Stimulated activated CD8-positive, alpha-beta memory T cell treated with anti-CD3 and anti-CD28 coated beads, Interleukin-15, amount 100 ng/mL, for 48 hours (primary cell): ENCODE data around the gene SYDE2.
"Not testable (repeated sequence)": the region's sequence is repeated elsewhere in the genome, so short reads cannot be mapped to it uniquely, and the experiment has no call there.

ENCODE experiments used
- DNase-seq, 2 donors: peaks; one replicate each; pipeline ENCODE4 v3.0.0-alpha.2; 2020; ENCODE audit warnings: low read depth in 2 of 2

Gene SYDE2, protein sequence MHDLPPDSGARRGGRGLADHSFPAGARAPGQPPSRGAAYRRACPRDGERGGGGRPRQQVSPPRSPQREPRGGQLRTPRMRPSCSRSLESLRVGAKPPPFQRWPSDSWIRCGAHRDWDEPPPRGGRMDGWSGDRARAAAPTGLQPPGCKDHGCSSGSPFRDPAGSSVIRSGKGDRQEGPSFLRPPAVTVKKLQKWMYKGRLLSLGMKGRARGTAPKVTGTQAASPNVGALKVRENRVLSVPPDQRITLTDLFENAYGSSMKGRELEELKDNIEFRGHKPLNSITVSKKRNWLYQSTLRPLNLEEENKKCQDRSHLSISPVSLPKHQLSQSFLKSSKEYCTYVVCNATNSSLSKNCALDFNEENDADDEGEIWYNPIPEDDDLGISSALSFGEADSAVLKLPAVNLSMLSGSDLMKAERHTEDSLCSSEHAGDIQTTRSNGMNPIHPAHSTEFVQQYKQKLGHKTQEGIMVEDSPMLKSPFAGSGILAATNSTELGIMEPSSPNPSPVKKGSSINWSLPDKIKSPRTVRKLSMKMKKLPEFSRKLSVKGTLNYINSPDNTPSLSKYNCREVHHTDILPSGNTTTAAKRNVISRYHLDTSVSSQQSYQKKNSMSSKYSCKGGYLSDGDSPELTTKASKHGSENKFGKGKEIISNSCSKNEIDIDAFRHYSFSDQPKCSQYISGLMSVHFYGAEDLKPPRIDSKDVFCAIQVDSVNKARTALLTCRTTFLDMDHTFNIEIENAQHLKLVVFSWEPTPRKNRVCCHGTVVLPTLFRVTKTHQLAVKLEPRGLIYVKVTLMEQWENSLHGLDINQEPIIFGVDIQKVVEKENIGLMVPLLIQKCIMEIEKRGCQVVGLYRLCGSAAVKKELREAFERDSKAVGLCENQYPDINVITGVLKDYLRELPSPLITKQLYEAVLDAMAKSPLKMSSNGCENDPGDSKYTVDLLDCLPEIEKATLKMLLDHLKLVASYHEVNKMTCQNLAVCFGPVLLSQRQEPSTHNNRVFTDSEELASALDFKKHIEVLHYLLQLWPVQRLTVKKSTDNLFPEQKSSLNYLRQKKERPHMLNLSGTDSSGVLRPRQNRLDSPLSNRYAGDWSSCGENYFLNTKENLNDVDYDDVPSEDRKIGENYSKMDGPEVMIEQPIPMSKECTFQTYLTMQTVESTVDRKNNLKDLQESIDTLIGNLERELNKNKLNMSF

DNA sequence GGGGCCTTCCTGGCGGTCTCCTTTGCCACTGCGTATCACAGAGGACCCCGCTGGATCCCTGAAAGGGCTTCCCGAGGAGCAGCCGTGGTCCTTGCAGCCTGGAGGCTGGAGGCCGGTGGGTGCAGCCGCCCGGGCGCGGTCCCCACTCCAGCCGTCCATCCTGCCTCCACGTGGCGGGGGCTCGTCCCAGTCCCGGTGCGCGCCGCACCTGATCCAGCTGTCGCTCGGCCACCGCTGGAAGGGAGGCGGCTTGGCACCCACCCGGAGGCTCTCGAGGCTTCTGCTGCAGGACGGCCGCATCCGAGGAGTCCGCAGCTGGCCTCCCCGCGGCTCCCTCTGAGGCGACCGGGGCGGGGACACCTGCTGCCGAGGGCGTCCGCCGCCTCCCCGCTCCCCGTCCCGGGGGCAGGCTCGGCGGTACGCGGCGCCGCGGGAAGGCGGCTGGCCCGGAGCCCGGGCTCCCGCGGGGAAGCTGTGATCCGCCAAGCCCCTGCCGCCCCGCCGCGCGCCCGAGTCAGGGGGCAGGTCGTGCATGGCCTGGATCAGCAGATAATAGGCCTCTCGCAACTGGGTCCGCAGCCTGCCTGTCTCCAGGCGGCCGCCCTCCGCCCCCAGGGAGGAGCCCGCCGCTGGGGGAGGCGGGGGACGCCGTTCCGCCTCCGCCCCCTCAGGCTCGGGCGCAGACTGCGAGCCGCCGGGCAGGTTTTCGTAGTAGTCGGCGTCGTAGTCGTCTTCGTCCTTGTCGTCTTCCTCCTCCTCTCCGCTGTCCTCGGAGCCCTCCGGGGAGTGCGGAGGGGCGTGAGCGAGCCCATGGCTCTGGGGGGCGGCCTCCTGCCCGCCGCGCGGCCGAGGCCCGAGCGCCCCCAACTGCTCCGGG lies at the start of gene SYDE2:
Gene SYDE2 (minus strand): TSS at position 554 of the 877 bp plus-strand sequence. CDS start 20 bp downstream, at position 534.
- peak; percentile 57 to 67 for DNase-seq

DNA sequence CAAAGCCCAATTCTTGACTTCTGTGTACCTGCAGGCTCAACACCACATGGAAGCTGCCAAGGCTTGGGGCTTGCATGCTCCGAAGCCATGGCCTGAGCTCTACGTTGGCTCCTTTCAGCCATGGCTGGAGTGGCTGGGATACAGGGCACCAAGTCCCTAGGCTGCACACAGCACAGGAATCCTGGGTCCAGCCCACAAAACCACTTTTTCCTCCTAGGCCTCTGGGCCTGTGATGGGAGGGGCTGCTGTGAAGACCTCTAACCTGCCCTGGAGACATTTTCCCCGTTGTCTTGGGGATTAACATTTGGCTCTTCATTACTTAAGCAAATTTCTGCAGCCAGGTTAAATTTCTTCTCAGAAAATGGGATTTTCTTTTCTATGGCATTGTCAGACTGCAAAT lies 48.2 kb upstream of the SYDE2 start:
- DNase-seq, result not testable (repeated sequence)

DNA sequence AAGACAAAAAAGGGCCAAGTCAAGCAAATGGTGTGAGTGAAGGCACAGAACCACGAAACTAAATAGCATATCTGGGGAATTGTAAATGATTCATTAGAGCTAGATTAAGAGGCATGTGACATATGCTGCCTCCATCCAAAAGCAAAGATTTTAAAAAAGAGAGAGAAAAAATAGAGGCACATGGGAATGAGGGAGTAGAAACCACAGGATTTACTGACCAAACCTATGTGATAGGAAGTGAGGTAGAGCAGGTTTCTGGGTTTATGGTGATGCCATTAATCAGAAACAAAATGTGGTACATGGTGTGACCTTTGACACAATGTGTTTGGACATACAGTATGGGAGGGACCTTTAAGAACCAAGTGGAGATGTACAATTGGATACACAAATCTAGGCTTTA lies 45.1 kb upstream of the SYDE2 start:
- DNase-seq, result no peak

DNA sequence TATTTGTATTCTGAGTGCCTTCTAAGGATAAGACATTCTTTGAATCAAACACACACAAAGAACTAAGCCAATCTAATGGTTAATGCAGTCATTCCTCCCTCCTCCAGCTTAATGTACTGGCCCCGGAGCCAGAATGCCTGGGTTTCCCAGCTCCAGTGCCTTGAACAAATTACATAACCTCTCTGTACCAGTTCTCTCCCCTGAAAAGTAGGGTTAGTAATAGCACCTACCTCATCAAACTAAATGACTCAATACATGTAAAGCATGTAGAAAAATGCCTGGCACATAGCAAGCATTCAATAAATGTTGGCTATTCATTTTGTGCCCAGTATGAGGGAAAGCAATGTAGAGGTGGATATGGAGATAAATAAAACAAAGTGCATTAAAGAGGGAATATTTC lies 44.6 kb upstream of the SYDE2 start:
- DNase-seq, result no peak

DNA sequence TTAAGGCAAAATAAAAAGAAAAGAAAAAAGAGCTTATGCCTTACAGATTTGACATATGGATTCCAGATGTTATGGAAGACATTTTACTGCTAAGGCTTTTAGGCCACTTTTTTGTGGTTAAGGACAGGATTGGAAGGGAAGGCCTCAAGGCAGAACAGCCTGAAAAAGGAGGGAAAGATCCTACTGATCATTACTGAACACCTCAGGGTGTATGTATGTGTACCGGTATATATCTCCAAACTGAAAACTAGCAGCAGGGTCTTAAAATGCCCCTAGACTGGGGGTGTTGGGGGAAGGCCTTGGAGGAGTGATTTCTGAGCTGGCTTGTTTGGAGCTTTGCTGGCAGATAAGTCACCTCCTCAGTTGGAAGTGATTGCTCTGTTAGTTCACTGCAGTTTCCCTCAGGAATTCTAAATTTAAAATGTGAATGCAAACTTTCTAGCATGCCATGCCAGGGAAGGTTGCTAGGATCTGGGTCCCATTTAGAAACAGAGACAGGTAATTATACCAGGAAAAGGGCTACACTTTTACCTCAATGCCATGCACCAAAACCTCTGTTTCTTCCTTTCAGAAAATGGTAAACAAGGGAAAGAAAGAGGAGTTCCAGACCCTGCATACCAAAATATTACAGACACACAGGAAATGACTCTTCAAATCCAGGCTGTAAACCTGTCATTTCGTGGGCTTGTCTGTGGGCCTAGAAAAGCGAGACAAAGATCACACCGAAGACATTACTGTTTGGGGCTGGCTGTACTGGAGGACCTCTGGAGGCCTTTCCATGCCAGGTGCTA lies 43.6 kb upstream of the SYDE2 start:
- DNase-seq, result no peak

DNA sequence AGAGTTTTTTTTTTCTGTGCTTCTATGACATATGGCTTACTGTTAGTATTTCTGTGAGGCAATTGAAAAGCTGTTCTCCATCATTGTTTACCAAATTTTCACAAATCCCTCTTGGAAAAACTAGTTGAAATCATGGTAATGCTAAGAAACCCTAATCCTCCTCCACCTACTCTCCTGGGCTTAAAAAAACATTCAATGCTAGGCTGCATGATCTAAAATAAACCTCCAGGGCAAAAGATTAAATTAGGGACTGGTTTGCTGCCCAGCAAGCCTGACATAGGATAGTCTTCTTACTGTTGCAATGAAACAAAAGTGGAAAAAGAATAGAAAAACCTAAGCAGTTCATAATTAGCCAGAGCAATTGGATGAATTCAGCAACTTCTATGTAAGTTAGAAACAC lies 42.6 kb upstream of the SYDE2 start:
- no peak for DNase-seq

DNA sequence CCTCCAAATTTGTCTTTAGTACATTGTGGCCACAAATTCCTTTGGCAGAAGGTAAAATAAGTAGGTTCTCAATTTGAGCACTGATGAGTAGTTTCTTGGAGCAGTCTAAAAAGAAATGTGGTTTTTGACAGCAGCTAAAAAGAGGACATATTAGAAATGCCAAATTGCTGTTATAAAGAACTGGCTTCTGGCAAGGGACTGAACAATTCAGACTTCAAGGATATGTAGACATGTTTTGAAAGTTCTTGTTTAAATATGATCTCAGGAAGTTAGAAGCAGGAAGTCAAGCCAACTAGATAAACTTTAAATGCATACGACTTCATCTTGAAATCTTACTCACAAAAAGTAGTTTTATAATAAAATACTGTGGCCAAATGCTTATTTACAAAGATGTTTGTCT lies 39.8 kb upstream of the SYDE2 start:
- no peak for DNase-seq

DNA sequence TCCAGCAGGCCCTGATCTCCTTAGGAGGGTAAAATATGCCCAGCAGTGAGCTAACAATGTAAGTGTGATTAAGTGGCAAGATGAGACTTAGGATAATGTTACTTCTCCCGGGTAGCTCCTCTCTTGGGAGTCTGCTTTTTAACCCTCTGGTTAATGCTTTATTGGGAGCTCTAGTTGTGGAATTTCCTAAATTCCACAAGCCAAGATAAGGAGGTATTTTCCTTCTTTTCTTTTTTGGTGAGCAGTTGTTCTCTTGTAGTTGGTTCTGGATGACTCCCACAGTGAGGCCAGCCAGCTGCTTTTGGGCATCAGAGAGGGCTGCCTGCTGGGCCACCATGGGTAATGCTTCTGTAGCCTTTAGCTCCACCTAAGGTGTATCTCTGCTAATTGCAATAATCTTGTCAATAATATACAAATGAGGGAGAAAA lies 39.4 kb upstream of the SYDE2 start:
- no peak for DNase-seq

DNA sequence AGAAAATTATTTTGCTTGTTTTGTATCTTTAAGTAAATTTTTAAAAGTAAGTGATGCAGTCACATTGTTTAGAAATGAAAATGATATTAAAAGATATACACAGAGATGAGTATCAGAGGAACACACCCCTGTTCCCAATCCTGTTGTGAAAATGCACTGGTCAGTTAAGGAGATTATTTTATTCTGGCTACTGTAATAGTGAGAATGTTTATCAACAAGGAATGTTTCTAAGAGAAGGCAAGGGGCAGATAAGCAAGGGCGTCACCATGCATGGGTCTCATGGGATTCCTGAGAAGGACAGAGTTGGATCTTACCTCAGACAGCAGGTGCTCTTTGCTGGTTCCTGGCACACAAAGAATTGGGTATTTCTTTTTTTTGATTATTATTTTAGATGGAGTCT lies 36.8 kb upstream of the SYDE2 start:
- no peak for DNase-seq

DNA sequence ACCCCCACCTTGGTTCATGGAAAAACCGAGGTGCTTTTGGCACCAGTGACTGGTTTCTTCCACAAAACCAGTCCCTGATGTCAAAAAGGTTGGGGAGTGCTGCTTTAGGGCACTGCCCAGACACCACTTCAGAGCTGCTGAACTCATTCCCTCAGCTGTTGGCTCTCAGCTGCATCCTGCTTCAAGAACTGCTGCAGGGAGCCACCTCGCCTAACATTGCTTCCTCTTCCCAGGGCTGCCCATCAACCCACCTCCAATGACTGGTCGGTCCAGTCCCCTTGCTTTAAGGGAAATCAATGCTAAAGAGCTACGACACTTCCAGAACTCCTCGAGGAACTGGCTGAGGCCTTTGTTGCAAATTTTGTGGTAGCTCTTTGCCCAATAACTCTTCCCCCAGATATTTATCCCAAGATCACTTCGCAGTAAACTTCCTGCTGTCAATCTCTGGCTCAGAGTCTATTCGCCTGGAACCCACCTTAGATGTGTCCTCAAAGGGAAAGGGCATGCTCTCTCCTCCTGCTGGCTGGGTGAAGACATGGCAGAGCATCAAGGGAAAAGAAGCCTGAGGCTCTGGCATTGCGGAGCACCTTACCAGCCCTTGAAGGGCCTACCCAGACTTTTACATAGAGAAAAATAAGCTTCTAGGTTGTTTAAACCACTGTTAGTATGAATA lies 29.6 kb upstream of the SYDE2 start:
- no peak for DNase-seq

DNA sequence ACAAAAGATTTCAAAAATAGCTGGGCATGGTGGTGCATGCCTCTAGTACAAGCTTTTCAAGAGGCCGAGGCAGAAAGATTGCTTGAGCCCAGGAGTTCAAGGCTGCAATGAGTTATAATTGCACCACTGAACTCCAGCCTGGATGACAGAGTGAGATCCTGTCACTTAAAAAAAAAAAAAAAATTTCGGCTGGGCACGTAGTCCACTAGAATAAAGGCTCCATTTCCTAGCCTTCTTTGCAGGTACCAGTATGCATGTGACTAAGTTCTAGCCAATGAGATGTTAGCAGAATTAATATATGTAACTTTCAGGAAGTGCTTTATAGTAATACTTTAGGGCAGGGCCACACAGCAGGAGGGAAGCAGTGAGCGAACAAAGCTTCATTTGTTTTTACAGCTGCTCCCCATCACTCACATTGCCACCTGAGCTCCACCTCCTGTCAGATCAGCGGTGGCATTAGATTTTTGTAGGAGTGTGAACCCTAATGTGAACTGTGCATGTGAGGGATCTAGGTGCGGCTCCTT lies 28.8 kb upstream of the SYDE2 start:
- DNase-seq, result no peak

DNA sequence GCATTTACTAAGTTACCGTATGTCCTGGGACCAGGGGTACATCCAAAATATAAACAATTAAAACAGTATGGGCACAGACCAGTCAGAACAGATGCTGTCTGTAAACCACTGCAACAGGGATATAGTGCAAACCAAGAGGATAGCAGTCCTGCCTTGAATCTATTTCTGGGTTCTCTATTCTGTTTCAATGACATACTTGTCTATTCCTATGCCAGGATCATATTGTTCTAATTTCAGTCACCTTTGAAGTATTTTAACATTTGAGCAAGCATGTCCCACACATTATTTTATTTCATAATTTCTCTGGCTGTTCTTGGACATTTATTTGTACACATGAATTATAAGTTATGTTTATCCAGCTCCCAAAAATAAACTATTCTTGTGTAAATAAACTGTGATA lies 28.2 kb upstream of the SYDE2 start:
- DNase-seq, result no peak

DNA sequence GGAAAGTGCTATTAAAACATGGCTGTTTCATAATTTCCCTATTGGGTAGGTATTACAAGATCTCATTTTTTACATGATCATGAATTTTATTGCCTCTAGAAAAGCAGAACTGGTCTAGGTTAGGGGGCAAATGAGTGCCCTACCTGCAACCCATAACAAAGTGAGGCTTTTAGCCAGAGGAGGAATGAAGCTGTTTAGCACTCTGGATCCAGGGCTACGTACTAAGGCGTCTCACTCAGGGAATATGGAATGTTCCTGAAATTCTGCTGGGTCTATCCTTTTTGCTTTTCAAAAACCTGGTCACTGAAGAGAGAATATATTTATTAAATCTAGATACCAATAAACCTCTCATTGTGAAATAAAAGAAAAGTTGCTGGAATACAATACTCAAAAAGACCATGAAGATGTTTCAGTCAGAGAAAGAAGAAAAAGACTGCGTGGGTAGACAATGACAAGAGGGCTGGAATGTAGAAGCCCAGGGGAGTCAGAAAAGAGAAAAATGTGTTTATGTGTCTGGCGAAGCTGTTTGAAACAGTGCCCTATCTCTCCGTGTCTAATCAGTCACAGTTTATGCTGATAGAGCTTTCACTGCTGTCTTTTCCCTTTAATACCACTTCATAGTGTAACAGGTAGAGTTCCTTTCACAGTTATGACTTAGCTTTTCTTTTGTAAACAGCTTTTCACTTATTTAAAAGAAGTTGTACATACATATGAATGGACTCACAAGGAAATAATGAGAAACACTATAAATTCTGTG lies 25.0 kb upstream of the SYDE2 start:
- DNase-seq, result no peak

DNA sequence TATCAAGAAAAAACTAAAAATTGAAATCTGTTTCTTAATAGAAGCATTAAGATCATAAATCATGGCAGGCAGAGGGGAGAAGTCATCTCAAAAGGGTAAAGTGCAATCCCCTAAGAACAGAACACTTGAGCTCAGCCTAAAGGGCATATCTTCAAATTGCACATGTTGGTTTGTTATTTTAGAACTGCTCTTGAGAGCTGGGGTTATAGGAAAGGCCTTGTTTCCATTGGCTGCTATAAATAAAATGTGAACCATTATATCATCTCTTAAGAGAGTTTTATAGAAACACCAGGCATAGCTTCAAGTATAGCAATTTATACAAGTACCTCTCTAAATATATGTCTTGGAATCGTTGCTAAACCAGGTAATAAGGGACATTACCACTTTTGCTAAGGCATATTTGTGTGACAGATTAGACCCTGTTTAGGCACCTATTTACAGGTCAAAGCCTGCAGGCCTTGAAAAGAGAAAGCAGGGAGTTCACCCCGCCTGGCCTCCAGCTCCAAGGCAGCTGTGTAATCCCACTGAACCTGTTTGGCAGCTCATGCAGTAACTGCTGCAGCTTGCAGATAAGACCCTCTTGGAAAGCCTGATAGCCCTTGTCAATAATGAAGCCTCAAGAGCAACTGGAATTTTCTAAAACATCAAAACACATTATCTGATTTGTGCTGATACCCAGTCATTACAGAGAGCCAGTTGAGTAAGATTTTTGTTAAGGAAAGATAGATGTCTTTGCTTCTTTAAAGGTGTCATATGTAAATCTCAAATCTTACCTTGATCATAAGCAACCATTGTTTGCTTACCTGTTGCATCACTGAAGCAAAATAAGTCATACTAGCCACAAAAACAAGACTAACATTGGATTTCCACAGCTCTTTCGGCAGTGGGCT lies 24.2 kb upstream of the SYDE2 start:
- no peak for DNase-seq

DNA sequence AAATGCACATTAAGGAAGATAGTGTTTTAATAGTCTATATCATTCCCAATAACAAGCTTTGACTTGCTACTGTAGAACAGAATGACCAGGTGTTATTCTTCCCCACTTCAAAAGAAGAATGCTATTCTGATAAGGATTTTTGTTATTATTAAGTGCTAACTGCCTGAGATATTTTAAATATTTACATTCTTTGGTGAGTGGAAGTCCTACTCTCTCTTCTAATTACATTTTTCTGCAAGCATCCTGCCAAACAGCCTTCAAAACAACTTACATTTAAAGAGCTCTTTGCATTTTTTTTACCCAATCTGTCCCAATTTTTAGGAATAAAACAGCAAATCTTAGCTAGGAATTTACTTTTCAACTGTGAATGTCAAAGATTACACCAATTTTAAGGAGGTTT lies 23.5 kb upstream of the SYDE2 start:
- DNase-seq, result no peak

DNA sequence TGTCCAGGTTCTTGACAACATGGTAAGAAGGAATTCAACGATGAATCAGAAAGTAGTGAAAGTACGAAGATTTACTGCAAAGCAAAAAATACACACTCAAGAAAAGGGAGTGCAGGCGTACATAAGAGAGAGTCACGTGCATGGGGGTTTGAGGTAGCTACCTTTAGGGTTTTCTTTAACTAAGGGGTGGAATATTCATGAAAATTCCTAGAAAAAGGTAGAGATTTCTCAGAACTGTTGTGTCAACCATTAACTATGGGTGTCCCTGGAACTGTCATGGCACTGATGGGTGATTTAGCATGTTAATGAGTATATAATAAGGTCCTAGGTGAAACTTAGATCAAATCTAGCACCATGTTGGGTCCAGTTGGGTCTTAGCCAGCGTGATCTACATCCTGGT lies 22.5 kb upstream of the SYDE2 start:
- no peak for DNase-seq

DNA sequence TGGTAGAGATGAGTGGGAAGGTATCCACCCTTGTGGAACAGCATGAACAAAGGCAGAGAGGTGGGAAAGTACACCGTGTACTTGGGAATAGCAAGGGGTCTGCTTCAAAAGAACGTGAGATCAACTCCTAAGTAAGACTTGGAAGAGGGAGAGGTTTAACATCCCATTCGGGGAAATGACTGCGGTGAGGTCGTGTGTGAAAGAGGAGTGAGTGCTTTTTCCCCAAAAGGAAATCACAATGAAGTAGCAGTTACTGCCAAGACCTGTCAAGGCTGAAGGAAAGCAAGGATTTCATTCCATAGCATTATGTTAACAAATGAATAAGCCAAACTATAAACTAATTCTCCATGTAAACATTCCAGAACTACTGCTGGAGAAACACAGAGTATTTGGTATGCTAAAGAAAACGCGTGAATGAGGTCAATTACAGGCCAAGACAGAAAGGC lies 20.0 kb upstream of the SYDE2 start:
- DNase-seq, result no peak
